Hepatocyte (in vitro differentiated cells): ENCODE results near the gene BBS1.

Experiments used
- CTCF ChIP-seq: fragments of 200-600 bp; sonication (generic); IDR thresholded peaks from 2 replicates; pipeline ENCODE4 v1.5.1; 2016; ENCODE audit warnings: antibody characterized with exemption, mild to moderate bottlenecking; ENCODE audit not compliant: poor library complexity
- EZH2 ChIP-seq: fragments of 200-600 bp; sonication (generic); IDR thresholded peaks from 2 replicates; pipeline ENCODE4 v1.6.1; 2016; ENCODE audit warnings: antibody characterized with exemption, mild to moderate bottlenecking, borderline replicate concordance

GRCh38 chr11:66570079-66570849 lies 59.8 kb downstream of the BBS1 start:
- TF ChIP-seq CTCF: no peak
- no peak for TF ChIP-seq EZH2
